HG03025 (cell line): ENCODE results near the gene PTPRN2.

Experiments
- ATAC-seq: cut with Tn5 transposase; IDR thresholded peaks from one replicate; pipeline ENCODE4 v1.9.1; 2021; ENCODE audit warnings: mild to moderate bottlenecking, moderate library complexity; ENCODE audit not compliant: unreplicated experiment, low FRiP score

Gene PTPRN2

DNA sequence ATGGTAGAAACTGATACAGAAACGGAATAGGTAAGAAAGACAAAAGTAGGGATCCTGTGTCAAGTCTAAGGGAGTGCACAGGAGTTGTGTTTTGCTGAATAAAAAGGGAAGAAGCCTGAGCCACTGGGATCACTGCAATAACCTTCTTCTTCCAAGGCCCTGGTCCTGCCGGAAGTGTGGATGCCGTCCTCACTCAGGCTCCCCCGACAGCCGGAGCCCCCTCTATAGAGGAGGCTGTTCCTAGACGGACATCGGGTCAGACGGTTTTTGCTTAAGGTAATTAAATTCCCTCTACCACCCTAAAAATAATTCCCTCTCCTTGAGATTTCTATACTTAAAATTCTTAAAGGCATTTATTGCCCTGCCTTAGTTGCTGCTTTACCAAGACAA lies 566.9 kb downstream of the PTPRN2 start:
- no peak for ATAC-seq

DNA sequence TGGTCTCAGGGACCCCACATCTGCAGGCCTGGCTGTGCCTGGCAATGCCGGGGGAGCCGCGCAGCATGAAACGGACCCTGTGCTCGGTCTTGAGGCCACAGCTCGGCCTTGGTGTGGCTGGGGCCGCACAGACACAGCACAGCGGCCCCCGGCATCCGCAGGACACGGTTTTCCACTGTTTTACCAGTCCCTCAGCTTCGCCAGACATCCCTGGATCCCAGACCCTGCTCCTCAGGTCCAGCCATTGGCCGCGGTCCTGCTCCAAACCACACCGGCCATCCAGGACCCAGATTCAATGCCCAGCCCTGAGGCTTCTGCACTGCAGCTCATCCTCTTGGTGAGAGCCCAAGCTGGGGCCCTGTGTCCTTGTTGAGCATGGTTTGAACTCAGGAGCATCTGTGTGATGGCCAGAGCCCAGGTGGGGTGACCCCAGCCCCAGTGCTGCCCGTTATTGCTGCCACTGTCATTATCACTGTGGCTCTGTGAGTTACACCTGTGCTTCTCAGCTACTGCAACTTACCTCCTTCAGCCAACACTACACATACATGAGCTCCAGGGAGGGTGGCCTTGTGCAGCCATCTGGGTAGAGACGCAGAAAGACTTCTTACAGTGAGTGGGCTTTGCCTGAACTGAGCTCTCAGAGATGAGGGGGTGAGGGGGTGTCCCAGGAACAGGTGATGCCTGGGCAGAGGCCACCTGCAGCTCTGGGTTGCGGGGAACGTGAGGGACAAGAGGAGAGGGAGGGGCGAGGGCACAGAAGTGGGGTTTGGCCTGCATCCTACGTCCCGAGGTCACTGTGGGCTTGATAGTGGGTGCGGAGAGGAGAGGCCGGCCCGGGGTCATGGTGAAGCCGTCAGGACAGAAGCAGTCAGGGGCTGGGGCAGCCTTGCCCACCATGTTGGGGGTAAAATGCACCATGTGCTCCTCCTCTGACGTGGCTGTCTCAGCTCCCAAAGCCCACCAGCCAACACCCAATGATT lies 567.6 kb downstream of the PTPRN2 start:
- ATAC-seq = no peak

DNA sequence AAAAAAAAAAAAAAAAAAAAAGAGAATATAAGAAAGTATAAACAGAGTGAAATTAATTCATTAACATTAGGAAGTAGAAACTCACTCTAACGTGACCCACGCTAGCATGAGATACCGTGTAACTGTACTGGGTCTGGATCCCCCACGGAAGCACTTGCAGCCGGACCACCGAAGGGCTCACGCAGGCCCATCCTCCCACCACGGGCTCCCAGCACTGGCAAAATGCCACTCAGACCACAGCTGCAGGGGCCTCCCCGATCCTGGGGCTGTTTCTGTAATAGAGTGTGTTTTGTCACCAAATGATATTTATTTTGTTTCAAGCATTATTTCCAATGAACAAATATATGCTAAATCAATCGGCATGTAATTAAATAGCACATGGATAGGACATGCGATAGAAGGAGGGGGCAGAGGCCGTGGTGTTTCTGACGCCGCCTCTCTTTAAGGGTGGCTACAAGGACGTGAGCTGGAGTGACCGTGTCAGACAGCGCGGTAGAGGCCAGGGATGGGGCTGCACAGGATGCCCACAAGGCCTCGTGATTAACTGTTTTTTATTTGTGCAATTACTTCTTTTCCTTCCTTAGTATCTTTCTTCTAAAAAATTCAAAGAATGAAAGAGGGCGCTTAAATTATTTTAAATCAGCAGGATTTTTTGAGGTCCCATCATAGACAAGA lies 568.5 kb downstream of the PTPRN2 start:
- ATAC-seq = no peak

DNA sequence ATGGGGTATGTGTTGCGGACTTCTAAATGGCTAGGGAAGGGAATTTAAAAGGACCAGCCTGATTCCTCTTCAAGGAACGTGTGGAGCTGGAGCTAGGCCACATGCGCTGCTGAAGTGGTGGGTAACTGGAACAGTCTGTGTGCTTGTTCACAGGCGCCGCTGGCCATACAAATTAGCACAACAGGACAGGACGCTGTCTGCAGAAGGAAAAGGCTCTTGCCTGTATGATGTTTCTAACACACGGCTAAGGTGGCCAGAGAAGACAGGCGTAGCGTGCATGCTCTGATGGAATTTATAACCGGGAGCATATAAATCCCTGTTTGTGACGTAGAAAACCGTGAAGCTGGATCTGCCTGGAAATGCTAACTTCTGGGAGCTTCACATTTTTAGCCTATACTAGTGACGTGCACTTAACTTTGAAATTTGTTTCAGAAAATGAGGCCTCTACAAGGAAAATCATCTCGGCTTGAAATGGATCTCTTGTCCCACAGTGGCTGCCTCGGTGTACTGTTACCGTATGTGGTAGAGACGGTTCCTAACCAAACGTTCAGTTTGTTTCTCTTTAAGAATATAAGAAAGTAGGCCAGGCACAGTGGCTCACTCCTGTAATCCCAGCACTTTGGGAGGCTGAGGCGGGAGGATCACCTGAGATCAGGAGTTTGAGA lies 569.4 kb downstream of the PTPRN2 start:
- no peak for ATAC-seq

DNA sequence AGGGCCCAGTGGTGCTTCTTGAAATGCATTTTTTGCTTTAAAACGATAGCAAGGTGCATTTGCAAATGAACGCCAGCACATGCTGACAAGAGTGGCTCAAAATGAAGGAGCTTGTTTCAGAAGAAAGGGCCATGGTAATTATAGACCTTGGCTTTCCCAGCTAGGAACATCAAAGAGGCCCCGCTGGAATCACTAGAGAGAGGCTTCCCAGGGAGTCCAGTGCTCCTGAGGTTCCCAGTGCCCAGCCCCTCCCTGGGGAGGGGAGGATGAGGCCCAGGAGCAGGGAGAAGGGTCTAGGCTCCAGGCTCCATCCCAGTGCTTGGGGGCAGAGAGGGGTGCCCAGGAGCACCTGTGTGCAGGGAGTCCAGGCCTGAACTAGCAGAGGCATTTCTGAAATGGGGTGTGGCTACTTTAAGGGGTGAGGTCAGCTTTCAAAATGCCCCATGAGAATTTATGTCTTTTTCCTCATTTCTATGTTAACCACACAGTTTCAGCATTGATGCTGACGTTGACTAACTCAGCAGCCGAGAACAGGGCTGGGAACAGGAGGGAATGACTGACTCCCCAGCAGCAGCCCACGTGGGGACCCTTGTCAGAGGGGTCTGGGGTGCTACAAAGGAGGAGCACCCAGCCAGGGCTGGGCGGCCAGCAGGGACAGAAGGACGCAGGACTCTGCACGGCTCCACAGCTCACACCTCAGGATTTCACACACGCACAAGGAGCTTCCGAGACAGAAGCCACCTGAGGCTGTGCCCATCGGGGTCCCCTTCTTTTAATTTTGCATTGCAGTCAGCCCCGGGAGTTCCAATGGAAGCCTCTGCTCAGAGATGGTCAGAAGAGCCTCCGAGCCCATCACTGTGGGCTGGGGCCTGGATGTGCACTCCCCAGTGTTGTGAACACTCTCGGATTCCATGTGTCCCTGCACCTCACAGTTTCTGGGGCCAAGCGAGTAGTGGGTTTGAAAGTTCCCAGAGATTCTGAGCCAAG lies 570.2 kb downstream of the PTPRN2 start:
- ATAC-seq = no peak

DNA sequence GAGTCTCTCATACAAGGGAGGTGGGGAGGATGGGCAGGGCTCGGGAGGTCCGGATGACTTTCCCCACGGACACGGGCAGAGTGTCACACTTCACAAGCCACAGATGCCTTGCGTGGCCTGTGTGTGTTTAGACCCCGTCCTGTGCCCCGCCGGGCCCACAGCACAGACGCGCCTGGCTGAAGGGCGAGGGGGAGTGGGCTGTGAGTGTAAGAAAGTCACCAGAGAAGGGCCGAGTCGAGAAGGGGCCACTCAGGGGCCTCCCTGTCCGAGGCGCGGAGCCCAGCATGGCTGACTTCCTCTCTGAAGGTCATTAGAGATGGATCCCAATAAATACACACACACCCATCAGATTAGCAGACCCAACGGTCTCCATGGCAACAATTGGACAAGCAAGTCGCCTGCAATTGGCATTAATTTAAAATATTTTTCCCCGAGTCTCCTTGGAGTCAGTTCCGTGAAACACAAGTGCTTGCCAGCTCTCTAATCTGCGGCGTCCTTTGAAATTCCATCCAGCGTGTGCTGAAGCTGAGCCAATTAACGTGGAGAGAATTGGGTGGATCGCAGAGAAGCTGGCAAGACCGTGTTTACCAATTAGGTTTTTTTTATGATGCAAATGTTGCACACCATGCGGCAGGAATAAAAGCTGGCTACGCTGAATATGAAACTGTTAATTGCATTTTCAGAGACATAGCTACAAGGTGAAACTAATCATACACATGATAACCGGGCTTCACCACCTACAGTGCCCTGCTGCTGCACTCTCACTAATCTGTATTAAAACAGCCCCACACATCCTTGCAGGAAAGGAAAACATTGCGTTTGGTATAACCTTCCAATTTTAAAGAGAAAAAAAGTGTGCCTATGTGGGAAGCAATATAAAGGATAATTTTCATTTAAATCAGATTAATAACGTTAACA lies 571.2 kb downstream of the PTPRN2 start:
- ATAC-seq = no peak

DNA sequence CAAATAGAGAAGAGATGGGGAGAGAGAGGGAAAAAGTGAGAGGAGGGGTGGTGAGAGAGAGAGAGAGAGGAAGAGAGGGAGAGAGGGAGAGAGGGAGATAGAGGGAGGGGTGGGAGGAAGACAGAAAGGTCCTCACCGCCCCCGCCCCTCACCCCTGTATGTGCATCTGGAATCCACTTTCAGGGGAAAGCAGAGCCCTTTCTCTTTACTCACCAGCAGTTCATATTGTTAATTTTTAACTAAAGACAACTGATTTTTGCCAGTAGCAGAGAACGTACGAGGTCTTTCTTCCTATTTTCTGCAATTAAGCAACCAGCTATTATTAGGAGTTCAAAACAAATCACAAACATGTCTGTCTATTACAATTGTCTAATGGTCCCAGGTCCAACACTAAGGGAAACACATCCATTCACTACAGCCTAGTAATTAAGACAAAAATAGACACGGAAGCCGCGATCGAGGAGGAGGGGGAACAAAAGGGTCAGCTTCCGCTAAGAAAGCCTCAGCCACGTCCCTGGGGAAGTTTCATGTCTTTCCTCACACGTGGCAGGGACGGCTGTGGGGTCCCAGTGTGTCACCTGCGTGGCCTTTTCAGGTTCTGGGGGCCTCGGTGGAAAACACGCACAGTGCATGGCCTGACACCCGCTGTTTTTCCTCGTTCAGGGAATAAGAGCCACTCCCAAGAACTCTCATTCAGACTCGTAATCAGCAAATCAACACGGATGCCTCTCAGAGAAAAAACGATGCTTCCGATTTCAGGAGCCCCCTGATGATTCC lies 572.0 kb downstream of the PTPRN2 start:
- ATAC-seq = no peak

DNA sequence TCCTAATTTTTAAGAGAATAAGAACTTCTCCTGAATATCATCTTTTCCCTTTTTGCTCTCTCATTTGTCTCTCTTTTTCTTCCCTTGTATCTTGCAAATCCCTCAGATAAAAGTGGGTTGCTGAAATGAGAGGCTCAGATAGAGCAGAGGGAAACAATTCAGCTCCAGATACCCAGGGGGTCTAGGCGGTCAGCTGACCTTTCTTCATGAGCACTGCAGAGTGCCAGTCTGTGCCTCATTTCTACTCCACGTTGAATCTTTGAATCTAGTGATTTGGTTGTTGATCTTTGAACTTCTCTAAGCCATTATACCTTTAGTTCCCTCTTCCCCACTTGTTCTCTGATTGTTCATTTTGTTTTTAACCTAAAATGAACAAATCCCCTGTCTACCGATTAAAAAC lies 572.6 kb downstream of the PTPRN2 start:
- ATAC-seq = no peak

DNA sequence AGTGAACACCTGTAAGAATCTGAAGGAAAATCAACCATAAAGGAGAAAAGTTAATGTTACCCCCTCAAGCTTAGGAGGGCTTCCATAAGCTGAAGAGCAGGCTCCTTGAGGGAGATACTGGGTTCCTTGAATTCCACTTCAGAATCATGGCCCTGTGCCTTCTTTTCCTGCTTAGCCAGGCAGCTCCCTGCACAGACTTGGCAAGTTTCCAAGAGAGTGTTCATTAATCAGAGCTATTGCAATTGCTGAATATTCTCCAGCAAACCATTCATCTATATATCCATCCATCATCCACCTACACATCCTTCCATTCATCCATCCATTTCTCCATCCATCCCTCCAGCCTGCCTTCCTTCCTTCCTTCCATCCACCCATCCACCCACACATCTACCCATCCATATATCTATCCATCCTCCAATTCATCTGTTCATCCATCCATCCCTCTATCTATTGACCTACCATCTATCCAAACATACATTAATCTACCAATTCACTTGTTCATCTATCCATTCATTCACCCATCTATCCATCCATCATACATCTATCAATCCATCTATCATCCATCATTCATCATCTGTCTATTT lies 574.4 kb downstream of the PTPRN2 start:
- no peak for ATAC-seq

DNA sequence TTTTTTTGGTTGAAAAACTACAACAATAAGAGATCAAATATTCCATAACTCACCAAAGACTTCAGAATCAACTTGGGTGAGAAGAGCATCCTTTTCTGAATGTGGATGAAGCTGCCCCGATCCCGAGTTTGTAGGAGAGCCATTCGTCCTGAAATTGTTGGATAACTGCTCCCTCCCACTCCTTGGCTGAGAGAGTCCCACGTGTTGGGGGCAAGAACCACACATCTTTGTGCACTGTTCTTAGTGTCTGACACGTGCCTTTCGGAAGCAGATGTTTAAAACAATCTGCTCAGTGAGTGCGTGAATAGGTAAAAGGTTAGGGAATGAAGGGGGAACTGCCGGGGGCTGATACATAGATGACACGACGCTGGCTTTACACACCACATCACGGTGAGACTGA lies 575.7 kb downstream of the PTPRN2 start:
- no peak for ATAC-seq

DNA sequence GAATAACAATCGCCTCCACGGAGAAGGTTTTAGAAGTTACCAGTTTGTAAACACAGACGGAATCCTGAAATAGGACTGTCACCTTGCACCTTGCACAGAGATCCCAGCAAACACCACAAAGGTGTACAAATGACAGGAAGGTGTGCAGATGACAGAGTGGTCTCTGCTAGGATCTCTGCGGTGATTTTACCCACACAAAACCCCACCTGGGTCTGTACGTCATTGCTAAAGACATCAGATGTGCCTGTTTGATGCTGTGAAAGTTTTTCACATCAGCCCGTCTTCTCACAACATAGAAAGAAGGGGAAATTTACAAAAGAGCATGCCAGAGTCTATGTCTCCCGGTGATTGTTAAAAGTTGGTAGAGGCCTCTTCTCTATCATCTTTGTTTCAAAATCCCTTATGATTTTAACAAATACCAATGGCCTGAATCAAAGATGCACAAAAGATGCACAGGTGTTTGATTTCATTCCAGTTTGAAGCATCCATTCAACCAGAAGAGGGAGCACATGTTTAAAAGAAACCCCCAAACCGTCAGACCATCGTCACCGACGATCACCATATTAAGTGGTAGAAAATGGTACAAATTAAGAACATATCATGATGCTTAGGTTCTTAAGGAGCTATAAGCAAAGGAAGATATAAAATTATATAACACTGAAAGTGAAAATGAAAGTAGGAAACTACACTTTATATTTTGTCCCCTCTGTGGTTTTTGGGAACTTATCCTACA lies 576.5 kb downstream of the PTPRN2 start:
- no peak for ATAC-seq

DNA sequence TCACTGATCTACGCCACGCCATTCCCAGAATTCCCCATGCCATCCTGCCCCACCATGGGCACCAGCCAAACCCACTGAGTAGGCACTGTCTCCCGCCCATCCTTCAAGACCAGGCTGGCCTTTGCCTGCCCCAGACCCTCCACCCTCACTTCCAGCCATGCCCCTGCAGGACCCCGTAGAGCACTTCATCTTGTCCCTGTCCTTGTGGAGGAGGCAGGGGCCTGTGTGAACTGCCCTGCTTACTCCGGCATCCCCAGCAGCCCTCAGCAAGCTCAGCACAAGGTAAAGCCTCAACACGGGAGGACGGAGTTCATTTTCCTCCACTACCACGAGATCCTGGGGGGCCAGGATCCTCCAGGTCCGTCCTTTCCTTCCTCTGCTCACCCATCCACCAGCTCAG lies 577.7 kb downstream of the PTPRN2 start:
- no peak for ATAC-seq

DNA sequence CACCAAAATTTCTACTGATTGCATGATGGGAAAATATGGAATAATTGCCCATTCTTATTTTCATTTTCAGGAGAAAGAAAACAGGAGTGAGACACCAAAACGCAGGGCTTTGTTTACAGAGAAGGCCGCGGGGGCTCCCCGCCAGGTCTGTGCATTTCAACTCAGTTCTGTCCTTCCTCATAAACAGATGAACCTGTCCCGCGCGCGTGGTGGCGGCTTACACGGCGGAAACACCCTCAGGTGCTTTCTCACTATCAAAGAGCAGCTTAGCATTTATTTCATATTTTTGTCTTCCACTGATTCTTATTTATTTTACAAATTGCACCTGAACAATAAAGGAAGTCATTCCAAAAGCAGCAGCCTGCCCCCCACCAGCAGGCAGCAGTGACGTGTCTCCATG lies 579.4 kb downstream of the PTPRN2 start:
- ATAC-seq = no peak

DNA sequence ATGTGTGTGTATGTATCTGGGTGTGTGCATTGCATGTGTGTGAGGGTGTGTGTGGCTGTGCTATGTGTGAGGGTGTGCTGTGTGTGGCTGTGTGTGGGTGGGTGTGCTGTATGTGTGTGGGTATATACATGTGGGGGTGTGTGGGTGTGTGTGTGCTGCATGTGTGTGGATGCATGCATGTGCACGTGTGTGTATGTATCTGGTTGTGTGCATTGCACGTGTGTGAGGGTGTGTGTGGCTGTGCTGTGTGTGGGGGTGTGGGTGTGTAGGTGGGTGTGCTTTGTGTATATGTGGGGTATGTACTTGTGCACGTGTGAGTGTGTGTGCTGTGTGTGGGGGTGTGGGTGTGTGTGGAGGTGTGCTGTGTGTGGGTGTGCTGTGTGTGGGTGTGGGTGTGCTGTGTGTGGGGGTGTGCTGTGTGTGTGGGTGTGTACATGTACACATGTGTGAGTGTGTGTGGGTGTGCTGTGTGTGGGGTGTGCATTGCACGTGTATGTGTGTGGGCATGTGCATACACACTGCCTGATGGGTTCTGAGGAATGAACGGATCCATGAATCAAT lies 579.8 kb downstream of the PTPRN2 start:
- ATAC-seq = no peak

DNA sequence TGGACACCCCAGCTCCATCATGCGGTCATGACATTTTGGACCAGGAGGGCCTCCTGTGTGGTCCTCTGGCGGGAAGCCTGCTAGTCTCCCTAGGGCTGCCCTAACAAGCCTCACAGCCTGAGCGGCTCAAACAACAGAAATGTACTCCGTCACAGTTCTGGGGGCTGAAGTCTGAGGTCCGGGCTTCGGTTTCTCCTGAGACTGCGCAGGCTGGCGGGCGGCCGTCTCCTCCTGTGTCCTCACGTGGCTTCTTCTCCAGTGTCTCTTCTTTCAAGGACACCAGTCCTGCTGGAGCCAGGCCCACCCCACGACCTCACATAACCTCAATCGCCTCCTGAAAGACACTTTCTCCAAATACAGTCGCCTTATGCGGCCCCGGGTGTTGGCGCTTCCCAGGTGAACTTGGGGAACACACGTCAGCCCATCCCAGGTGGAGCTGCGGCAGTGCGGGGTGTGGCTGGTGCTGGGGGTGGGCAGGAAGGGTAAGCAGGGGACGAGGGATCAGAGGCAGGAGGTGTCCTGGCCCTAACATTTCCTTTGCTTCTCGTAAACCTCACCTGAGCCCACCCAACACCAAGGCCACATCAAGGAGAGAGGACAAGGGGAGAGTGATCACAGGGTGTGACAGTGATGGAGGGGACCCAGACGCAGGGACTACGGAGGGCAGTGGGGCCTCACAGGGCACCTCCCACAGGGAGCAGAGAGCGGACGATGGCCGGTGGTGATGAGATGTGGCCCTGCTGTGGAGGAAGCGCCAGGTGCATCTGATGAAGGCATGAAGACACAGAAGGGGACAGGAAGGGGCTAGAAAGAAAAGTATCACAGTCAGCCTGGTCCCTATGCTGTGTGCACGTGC lies 580.6 kb downstream of the PTPRN2 start:
- ATAC-seq = no peak

DNA sequence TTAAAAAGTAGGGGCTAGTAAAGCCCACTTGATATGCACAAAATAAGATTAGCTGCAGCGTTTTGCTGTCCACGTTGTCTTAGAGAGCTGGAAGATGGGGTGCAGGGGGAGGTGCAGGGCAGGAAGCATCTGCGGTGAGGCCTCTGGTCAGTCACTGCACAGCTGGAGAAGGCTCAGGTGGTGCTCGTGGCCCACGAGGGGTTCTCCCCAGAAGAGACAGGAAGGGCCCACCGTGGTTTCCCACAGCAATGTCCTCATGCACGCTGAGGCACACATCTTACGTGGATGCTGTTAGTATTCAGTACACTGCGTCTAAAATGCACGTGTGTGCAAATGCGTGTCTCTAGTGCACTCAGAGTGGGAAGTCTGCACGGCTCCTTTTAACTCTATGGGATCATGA lies 582.1 kb downstream of the PTPRN2 start:
- no peak for ATAC-seq
